ENCODE results near the gene DAB1.

DNA sequence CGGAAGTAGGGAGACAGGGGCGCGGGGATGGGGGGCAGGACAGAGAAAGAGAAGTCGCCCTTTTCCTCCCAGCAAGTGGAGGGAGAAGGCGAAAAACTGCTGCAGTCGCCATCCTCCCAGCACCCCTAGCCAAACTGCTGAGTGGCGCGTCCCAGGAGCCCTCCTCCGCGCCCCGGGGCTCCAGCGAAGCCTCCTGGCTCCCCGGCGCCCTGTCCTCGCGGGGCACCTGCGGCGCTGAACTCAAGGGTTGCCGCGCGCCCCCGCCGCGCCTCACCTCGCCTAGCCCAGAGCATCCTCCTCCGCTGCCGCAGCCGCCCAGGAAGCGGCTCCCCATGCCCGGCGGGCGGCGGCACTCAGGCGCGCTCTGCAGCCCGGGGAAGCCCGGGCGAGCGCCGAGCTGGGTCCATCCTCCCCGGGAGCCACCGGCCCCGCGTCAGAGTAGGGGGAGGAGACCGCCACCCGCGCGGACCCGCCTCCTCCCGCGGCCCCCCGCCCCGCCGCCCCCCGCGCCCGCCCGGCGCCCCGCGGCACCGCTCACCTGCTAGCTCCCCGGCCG, at the start of gene DAB1:
- TF ChIP-seq BHLHE40 (IDR thresholded peaks at IDR 0.05; ENCODE audit: borderline replicate concordance) (no peak), SP1 (IDR thresholded peaks at IDR 0.05) (no peak), FOXM1 (IDR thresholded peaks at IDR 0.05; ENCODE audit: borderline replicate concordance) (no peak), CTBP1 (IDR thresholded peaks at IDR 0.05; ENCODE audit: borderline replicate concordance) (no peak), L3MBTL2 (conservative IDR thresholded peaks at IDR 0.05) (no peak), TARDBP (IDR thresholded peaks at IDR 0.05) (no peak)
- TF ChIP-seq, protein P1, sequence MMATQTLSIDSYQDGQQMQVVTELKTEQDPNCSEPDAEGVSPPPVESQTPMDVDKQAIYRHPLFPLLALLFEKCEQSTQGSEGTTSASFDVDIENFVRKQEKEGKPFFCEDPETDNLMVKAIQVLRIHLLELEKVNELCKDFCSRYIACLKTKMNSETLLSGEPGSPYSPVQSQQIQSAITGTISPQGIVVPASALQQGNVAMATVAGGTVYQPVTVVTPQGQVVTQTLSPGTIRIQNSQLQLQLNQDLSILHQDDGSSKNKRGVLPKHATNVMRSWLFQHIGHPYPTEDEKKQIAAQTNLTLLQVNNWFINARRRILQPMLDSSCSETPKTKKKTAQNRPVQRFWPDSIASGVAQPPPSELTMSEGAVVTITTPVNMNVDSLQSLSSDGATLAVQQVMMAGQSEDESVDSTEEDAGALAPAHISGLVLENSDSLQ (IDR thresholded peaks at IDR 0.05), result no peak
